HUES48 (cell line): ENCODE measurements around the gene USP7.
"Not testable (repeated sequence)": the region's sequence is repeated elsewhere in the genome, so short reads cannot be mapped to it uniquely, and the experiment has no call there.

Experiments
- H3K27ac ChIP-seq: one replicate; pipeline ENCODE4 v1.7.0; 2013; ENCODE audit warnings: low read depth, low read length, inconsistent platforms
- H3K27me3 ChIP-seq: 2 replicates; pipeline ENCODE4 v1.6.1; 2013; ENCODE audit warnings: mild to moderate bottlenecking, low read length; ENCODE audit not compliant: control insufficient read depth, insufficient read depth
- H3K36me3 ChIP-seq: 2 replicates; pipeline ENCODE4 v1.6.1; 2013; ENCODE audit warnings: low read length; ENCODE audit not compliant: control insufficient read depth, insufficient read depth
- H3K4me1 ChIP-seq: 2 replicates; pipeline ENCODE4 v1.6.1; 2013; ENCODE audit warnings: mild to moderate bottlenecking, low read length; ENCODE audit not compliant: control insufficient read depth, insufficient read depth
- H3K4me3 ChIP-seq: 2 replicates; pipeline ENCODE4 v1.5.1; 2013; ENCODE audit warnings: mild to moderate bottlenecking, low read depth, low read length
- H3K9ac ChIP-seq: 2 replicates; pipeline ENCODE4 v1.6.1; 2013; ENCODE audit warnings: mild to moderate bottlenecking, low read depth, low read length, moderate library complexity
- H3K9me3 ChIP-seq: 2 replicates; pipeline ENCODE4 v1.6.1; 2013; ENCODE audit warnings: low read length; ENCODE audit not compliant: control insufficient read depth, insufficient read depth

USP7 gene

DNA sequence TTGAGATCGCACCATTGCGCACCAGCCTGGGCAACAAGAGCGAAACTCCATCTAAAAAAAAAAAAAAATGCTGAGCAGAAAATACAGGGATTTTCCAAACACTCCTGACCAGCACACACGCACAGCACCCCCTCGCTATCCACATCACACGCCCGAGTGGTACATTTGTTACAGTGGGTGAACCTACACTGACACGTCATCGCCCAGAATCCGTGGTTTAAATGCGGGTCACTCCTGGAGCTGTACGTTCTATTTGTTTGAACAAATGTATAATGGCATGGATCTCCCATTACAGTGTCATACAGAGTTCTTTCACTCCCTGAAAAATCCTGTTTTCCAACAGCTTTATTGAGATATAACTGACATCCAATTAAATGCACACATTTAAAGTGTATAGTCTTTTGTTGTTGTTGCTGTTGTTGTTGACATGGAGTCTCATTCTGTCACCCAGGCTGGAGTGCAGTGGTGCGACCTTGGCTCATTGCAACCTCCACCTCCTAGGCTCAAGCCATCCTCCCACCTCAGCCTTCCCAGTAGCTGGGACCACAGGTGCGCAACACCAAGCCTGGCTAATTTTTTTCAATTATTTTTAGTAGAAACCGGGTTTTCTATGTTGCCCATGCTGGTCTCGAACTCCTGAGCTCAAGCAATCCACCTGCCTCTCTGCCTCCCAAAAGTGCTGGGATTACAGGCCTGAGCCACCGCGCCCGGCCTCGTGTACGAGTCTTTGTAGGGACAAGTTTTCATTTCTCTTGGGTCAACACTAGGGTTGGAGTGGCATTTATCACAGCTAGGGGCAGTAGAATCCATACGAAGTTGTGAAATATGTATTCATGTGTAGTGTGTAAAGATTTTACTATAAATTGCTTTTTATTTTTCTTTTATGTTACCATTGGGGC lies 90.5 kb downstream of the USP7 start:
- H3K9ac ChIP-seq = no peak overlapping the region
- no peaks in the 10 kb centered on the region for H3K9me3 ChIP-seq
- H3K27me3 ChIP-seq = no peaks in the 10 kb centered on the region
- H3K4me3 ChIP-seq = no peak overlapping the region
- H3K4me1 ChIP-seq = peaks cover 10% of the 10 kb centered on the region
- no peak overlapping the region for H3K27ac ChIP-seq
- no peaks in the 10 kb centered on the region for H3K36me3 ChIP-seq

DNA sequence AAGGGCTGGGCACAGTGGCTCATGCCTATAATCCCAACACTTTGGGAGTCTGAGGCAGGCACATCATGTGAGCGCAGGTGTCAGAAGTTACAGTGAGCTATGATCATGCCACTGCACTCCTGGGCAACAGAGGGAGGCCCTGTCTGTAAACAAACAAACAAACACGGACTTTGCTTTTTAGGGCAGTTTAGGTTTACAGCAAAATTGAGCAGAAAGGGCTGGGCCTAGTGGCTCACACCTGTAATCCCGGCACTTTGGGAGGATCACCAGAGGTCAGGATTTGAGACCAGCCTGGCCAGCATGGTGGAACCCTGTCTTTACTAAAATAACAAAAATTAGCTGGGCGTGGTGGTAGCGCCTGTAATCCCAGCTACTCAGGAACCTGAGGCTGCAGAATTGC lies 91.6 kb downstream of the USP7 start:
- H3K9me3 ChIP-seq = no peaks in the 10 kb centered on the region
- H3K4me3 ChIP-seq = no peak overlapping the region
- no peak overlapping the region for H3K9ac ChIP-seq
- no peaks in the 10 kb centered on the region for H3K36me3 ChIP-seq
- no peaks in the 10 kb centered on the region for H3K27me3 ChIP-seq
- H3K27ac ChIP-seq = no peak overlapping the region
- H3K4me1 ChIP-seq = peaks cover 5% of the 10 kb centered on the region; the same call in 1 of the 2 replicates

GRCh38 chr16:8869988-8870241 lies 93.8 kb downstream of the USP7 start:
- not testable (repeated sequence) for H3K27me3 ChIP-seq, H3K4me3 ChIP-seq, H3K9me3 ChIP-seq, H3K9ac ChIP-seq, H3K36me3 ChIP-seq
- Histone ChIP-seq H3K27ac (peak overlapping the region; percentile 64), H3K4me1 (peaks cover 20% of the 10 kb centered on the region)

- Histone ChIP-seq H3K4me1 (peaks cover 25% of the 10 kb centered on the region), H3K27ac (peak overlapping the region; percentile 64), H3K9ac (peak overlapping the region; percentile 56), H3K9me3 (no peaks in the 10 kb centered on the region), H3K4me3 (peak overlapping the region; percentile 73), H3K36me3 (no peaks in the 10 kb centered on the region; the same call in 1 of the 2 replicates), H3K27me3 (no peaks in the 10 kb centered on the region)
Observed at GRCh38 chr16:8869212-8869987, 94.3 kb downstream of the USP7 start.

DNA sequence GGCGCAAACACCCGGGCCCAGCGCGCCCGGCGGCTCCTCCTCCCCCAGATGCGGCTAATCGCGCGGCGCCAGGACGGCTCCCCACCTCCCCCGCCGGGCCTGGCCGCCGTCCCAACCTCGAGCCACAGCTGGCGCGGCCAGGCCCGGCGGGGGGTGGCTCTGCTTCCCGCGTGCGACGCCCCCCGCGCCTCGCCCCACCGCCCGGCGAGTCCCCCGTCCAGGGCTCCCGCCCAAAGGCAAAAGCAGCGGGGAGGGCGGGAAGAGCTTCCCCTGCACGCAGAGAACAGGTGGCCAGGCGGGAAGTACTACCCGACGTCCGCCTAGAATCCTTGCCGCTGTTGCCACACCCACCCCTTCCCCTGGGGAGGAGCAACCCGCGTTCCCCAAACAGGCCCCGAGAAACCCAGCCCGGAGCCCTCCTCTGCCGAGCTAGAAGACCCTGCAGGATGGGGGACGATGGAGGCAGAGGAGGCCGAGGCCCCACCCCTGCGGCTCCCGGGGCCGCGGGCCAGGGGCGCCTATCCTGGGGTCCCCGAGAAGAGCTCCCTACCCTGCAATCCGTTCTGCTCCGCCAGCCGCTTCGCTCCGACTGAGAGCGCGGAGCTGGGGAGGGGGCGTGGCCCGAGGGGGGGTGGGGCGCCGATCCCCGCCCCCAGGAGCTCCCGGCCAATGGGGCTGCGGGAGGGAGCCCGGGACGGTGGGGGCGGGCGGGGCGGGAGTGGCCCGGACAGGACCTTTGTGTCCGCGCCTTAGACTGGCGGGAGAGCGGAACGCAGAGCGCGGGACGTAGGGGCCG lies 95.1 kb downstream of the USP7 start, which contains the start of gene CARHSP1:
Gene CARHSP1 (minus strand): TSS at position 591 of the 796 bp plus-strand sequence. CDS start 9,678 bp downstream, outside the sequence.
- Histone ChIP-seq H3K36me3 (peaks cover 6% of the 10 kb centered on the region), H3K27ac (peak within 1 kb of the TSS; percentile 90), H3K9me3 (no peaks in the 10 kb centered on the region), H3K4me1 (peaks cover 33% of the 10 kb centered on the region), H3K27me3 (no peaks in the 10 kb centered on the region), H3K9ac (peak within 1 kb of the TSS; percentile 89), H3K4me3 (peak within 1 kb of the TSS; percentile 98)

GRCh38 chr16:8867932-8868415 lies 95.7 kb downstream of the USP7 start:
- H3K36me3 ChIP-seq = peaks cover 6% of the 10 kb centered on the region
- peak overlapping the region; percentile 90 for H3K27ac ChIP-seq
- H3K9me3 ChIP-seq = no peaks in the 10 kb centered on the region
- no peaks in the 10 kb centered on the region for H3K27me3 ChIP-seq
- H3K4me3 ChIP-seq = peak overlapping the region; percentile 98
- H3K4me1 ChIP-seq = peaks cover 39% of the 10 kb centered on the region
- H3K9ac ChIP-seq = peak overlapping the region; percentile 89

- Histone ChIP-seq H3K27me3 (no peaks in the 10 kb centered on the region), H3K27ac (peak overlapping the region; percentile 90), H3K4me3 (peak overlapping the region; percentile 98), H3K9me3 (no peaks in the 10 kb centered on the region), H3K4me1 (peaks cover 44% of the 10 kb centered on the region), H3K36me3 (peaks cover 8% of the 10 kb centered on the region), H3K9ac (peak overlapping the region; percentile 89)
Observed at GRCh38 chr16:8867216-8867931, 96.3 kb downstream of the USP7 start.

GRCh38 chr16:8866884-8867215 lies 96.9 kb downstream of the USP7 start:
- Histone ChIP-seq H3K27ac (peak overlapping the region; percentile 90), H3K36me3 (peaks cover 9% of the 10 kb centered on the region), H3K9ac (peak overlapping the region; percentile 57; the same call in 1 of the 2 replicates), H3K4me1 (peaks cover 49% of the 10 kb centered on the region), H3K4me3 (peak overlapping the region; percentile 98), H3K27me3 (no peaks in the 10 kb centered on the region), H3K9me3 (no peaks in the 10 kb centered on the region)

- peaks cover 9% of the 10 kb centered on the region for H3K36me3 ChIP-seq
- H3K27me3 ChIP-seq = no peaks in the 10 kb centered on the region
- peak overlapping the region; percentile 90 for H3K27ac ChIP-seq
- peaks cover 53% of the 10 kb centered on the region for H3K4me1 ChIP-seq
- peak overlapping the region; percentile 57 for H3K9ac ChIP-seq
- peak overlapping the region; percentile 98 for H3K4me3 ChIP-seq
- no peaks in the 10 kb centered on the region for H3K9me3 ChIP-seq
Observed at GRCh38 chr16:8866118-8866883, 97.4 kb downstream of the USP7 start.
